ENCODE results near the gene KAZN.

DNA sequence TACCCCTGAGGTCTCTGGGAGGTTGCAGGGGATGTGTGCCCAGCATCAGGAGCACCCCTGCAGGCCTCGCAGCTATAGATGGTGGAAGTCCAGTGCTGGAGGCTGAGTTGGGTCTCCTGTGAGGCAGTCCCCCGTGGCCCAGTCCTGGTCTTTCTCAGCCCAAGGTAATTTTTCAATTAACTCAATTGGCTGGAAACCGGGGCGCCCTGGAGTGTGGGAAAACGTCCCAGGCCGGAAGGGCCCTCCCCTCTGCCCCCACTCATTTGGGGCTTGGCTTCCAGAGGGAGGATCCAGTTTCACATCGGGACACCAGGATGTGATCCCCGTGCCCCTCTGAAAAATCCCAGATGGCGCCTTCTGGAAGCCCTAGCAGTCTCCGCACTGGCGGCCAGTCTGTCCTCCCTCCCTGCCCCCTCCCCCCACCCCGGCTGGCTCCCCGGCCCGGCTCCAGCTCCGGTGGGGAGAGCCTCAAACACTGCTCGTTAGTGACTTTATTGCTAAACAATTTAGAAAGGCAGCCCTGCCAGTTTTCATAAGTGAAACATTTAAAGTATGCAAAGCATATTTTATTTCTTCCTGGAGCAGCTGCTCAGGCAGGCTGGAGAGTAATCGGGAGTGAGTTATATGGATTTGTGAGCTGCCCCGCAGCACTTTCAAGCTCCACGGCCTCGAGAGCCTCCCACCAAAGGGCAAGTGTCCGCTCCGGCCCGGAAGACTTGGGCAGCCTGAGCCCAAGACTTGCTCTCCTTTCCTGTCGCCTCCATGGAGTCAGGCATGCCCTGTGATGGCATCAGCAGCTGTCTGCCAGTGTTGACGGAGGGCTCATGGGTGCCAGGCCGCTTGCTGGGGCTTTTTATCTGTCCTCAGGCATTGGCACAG is 346.9 kb downstream of the KAZN start:
- TF ChIP-seq, protein P1, sequence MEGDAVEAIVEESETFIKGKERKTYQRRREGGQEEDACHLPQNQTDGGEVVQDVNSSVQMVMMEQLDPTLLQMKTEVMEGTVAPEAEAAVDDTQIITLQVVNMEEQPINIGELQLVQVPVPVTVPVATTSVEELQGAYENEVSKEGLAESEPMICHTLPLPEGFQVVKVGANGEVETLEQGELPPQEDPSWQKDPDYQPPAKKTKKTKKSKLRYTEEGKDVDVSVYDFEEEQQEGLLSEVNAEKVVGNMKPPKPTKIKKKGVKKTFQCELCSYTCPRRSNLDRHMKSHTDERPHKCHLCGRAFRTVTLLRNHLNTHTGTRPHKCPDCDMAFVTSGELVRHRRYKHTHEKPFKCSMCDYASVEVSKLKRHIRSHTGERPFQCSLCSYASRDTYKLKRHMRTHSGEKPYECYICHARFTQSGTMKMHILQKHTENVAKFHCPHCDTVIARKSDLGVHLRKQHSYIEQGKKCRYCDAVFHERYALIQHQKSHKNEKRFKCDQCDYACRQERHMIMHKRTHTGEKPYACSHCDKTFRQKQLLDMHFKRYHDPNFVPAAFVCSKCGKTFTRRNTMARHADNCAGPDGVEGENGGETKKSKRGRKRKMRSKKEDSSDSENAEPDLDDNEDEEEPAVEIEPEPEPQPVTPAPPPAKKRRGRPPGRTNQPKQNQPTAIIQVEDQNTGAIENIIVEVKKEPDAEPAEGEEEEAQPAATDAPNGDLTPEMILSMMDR (IDR thresholded peaks at IDR 0.05), result no peak
- no peak for TF ChIP-seq POLR2A (IDR thresholded peaks at IDR 0.05)

Measured in testis (tissue), 2 donors.